Measurements from ENCODE around the gene HRCT1. TPM values are rescaled to one million over a fixed set of nuclear protein-coding genes. Genes with fewer than 3 reads are reported as not detected.

HRCT1 gene
- polyA plus RNA-seq, result 1 to 10 TPM; 3.6 to 9.4 (median 4.1) TPM

GRCh38 chr9:35905912-35906679, at the start of gene HRCT1:
TSS of gene HRCT1 (plus strand) at chr9:35906202. CDS start at chr9:35906288, 86 bp downstream.
- WGBS, 3 donors, result 30 to 53% (median 52%) methylated on average over 20 to 30 of the region's 30 CpGs
- H3K27ac ChIP-seq (ENCODE audit: low read depth, low read length), result peak within 1 kb of the TSS; percentile 94

- 72 to 80% (median 74%) methylated on average over 3 of the region's 3 CpGs for WGBS, 3 donors
- H3K27ac ChIP-seq (ENCODE audit: low read depth, low read length), result no peak overlapping the region
Observed at GRCh38 chr9:35856206-35856605, 49.8 kb upstream of the HRCT1 start.

GRCh38 chr9:35856882-35857281, 49.1 kb upstream of the HRCT1 start:
- H3K27ac ChIP-seq (ENCODE audit: low read depth, low read length), result no peak overlapping the region
- 81 to 88% (median 86%) methylated on average over 5 of the region's 5 CpGs for WGBS, 3 donors

- H3K27ac ChIP-seq (ENCODE audit: low read depth, low read length), result no peak overlapping the region
- 55 to 78% (median 59%) methylated on average over 5 of the region's 5 CpGs for WGBS, 3 donors
Observed at GRCh38 chr9:35858458-35858857, 47.5 kb upstream of the HRCT1 start.

- no peak overlapping the region for H3K27ac ChIP-seq (ENCODE audit: low read depth, low read length)
- WGBS, 3 donors, result 54 to 58% (median 56%) methylated on average over 16 of the region's 16 CpGs
Observed at GRCh38 chr9:35859310-35859989, 46.6 kb upstream of the HRCT1 start.

GRCh38 chr9:35859990-35860339, 46.0 kb upstream of the HRCT1 start:
- H3K27ac ChIP-seq (ENCODE audit: low read depth, low read length), result no peak overlapping the region
- WGBS, 3 donors, result 41 to 43% (median 42%) methylated on average over 3 of the region's 3 CpGs

- H3K27ac ChIP-seq (ENCODE audit: low read depth, low read length), result no peak overlapping the region
- 50 to 72% (median 69%) methylated on average over 12 of the region's 12 CpGs for whole genome bisulfite sequencing, 3 donors
Observed at GRCh38 chr9:35861161-35861897, 44.7 kb upstream of the HRCT1 start.

GRCh38 chr9:35862328-35862727, 43.7 kb upstream of the HRCT1 start:
- H3K27ac ChIP-seq (ENCODE audit: low read depth, low read length), result no peak overlapping the region
- WGBS, 3 donors, result 73 to 94% (median 92%) methylated on average over 4 of the region's 4 CpGs

- 67 to 78% (median 75%) methylated on average over 8 of the region's 8 CpGs for WGBS, 3 donors
- no peak overlapping the region for H3K27ac ChIP-seq (ENCODE audit: low read depth, low read length)
Observed at GRCh38 chr9:35863583-35863982, 42.4 kb upstream of the HRCT1 start.

- 79 to 88% (median 85%) methylated on average over 8 of the region's 8 CpGs for WGBS, 3 donors
- H3K27ac ChIP-seq (ENCODE audit: low read depth, low read length), result no peak overlapping the region
Observed at GRCh38 chr9:35864695-35865255, 41.2 kb upstream of the HRCT1 start.

- WGBS, 3 donors, result 91 to 94% (median 92%) methylated on average over 4 of the region's 4 CpGs
- no peak overlapping the region for H3K27ac ChIP-seq (ENCODE audit: low read depth, low read length)
Observed at GRCh38 chr9:35867538-35867937, 38.5 kb upstream of the HRCT1 start.

- WGBS, 3 donors, result 70 to 83% (median 76%) methylated on average over 2 of the region's 2 CpGs
- no peak overlapping the region for H3K27ac ChIP-seq (ENCODE audit: low read depth, low read length)
Observed at GRCh38 chr9:35868933-35869332, 37.1 kb upstream of the HRCT1 start.

GRCh38 chr9:35869621-35870216, 36.3 kb upstream of the HRCT1 start:
- WGBS, 3 donors, result 88 to 90% (median 90%) methylated on average over 19 of the region's 19 CpGs
- no peak overlapping the region for H3K27ac ChIP-seq (ENCODE audit: low read depth, low read length)

- WGBS, 3 donors, result 91 to 92% (median 92%) methylated on average over 8 of the region's 8 CpGs
- H3K27ac ChIP-seq (ENCODE audit: low read depth, low read length), result no peak within 1 kb of the TSS
Observed at GRCh38 chr9:35870351-35870923, 35.6 kb upstream of the HRCT1 start, which contains the start of gene OR13J1. TSS of gene OR13J1 (minus strand) at chr9:35870401. CDS start at chr9:35870401, 0 bp downstream.

GRCh38 chr9:35871545-35871944, 34.5 kb upstream of the HRCT1 start:
- WGBS, 3 donors, result 61 to 81% (median 77%) methylated on average over 3 of the region's 3 CpGs

GRCh38 chr9:35872505-35872904, 33.5 kb upstream of the HRCT1 start:
- WGBS, 3 donors, result 66 to 71% (median 71%) methylated on average over 3 of the region's 3 CpGs

More at GRCh38 chr9:35871545-35871944, 34.5 kb upstream of the HRCT1 start:
- no peak overlapping the region for H3K27ac ChIP-seq (ENCODE audit: low read depth, low read length)

GRCh38 chr9:35882263-35882848, 23.6 kb upstream of the HRCT1 start:
- WGBS, 3 donors, result 1 to 5% (median 2%) methylated on average over 4 of the region's 4 CpGs

More at GRCh38 chr9:35872505-35872904, 33.5 kb upstream of the HRCT1 start:
- H3K27ac ChIP-seq (ENCODE audit: low read depth, low read length), result no peak overlapping the region

GRCh38 chr9:35882996-35883395, 23.0 kb upstream of the HRCT1 start:
- no peak overlapping the region for H3K27ac ChIP-seq (ENCODE audit: low read depth, low read length)
- 42 to 65% (median 49%) methylated on average over 3 of the region's 3 CpGs for WGBS, 3 donors

More at GRCh38 chr9:35882263-35882848, 23.6 kb upstream of the HRCT1 start:
- no peak overlapping the region for H3K27ac ChIP-seq (ENCODE audit: low read depth, low read length)

All from adipose tissue (tissue), 3 donors.